GM06990 (cell line): ENCODE data around the gene EPN2.
A peak's percentile ranks its signal among the peaks of the same experiment; 100 is the strongest.
"Not testable (repeated sequence)": the region's sequence is repeated elsewhere in the genome, so short reads cannot be mapped to it uniquely, and the experiment has no call there.

Experiments
- DNase-seq: peaks from one replicate; pipeline ENCODE4 v3.0.0-alpha.2; 2011; ENCODE audit not compliant: insufficient read length; ENCODE audit errors: extremely low read depth
- H3K27me3 ChIP-seq: replicated peaks from 2 replicates; pipeline ENCODE4 v1.6.0; 2011; ENCODE audit warnings: low read length; ENCODE audit not compliant: control insufficient read depth, insufficient read depth
- H3K36me3 ChIP-seq: 2 replicates; pipeline ENCODE4 v1.5.1; 2011; ENCODE audit warnings: low read length; ENCODE audit not compliant: control insufficient read depth, insufficient read depth
- H3K4me3 ChIP-seq: replicated peaks from 2 replicates; pipeline ENCODE4 v1.5.1; 2011; ENCODE audit warnings: low read depth, mild to moderate bottlenecking, control low read depth, low read length

Gene EPN2

DNA sequence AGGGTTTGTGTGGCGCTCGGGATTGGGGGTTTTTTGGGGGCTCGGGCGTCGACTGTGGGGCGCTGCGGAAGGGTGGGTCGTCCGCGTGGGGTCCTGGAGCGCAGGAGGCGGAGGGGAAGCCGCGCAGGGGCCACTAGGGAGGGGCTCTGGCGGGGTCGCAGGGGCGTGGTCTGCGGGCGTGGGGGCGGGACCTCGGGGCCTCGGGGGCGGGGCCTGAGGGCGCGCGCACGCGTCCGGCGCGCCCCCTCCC, at the start of gene EPN2:
TSS of gene EPN2 (plus strand) at position 228 of the 250 bp plus-strand sequence. CDS start 45,754 bp downstream, outside the sequence.
- H3K36me3 ChIP-seq: not testable (repeated sequence)
- peak within 1 kb of the TSS; percentile 85 for H3K4me3 ChIP-seq

GRCh38 chr17:19187883-19188869, 49.0 kb upstream of the EPN2 start:
- DNase-seq, H3K4me3 ChIP-seq, H3K27me3 ChIP-seq, H3K36me3 ChIP-seq: not testable (repeated sequence)

More for the DNA sequence above, at the start of gene EPN2:
- H3K27me3 ChIP-seq: not testable (repeated sequence)
- DNase-seq: peak; percentile 54

DNA sequence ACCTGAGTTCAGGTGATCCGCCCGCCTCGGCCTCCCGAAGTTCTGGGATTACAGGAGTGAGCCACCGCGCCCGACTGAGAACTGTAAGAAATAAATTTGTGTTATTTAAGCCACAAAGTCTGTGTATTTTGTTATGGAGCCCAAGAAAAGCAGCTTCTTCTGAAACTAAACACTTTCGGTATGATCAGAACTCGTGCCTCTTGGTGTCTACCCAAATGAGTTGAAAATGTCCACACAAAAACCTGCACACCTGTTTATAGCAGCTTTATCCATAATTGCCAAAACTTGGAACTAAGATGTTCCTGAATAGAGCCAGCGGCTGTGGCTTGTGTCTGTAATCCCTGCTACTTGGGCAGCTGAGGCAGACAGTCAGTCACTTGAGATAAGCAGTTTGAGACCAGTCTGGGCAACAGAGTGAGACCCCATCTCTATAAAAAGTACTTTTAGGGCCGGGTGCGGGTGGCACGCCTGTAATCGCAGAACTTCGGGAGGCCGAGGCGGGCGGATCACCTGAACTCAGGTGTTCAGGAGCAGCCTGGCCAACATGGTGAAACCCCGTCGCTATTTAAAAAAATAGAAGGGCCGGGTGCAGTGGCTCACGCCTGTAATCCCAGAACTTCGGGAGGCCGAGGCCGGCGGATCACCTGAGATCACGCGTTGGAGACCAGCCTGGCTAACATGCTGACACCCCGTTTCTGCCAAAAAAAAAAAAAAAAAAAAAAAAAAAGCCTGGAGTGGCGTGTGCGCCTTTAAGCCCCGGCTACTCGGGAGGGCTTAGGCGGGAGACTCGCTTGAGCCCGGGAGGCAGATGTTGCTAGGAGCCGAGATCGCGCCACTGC, 48.1 kb upstream of the EPN2 start:
- DNase-seq: not testable (repeated sequence)

DNA sequence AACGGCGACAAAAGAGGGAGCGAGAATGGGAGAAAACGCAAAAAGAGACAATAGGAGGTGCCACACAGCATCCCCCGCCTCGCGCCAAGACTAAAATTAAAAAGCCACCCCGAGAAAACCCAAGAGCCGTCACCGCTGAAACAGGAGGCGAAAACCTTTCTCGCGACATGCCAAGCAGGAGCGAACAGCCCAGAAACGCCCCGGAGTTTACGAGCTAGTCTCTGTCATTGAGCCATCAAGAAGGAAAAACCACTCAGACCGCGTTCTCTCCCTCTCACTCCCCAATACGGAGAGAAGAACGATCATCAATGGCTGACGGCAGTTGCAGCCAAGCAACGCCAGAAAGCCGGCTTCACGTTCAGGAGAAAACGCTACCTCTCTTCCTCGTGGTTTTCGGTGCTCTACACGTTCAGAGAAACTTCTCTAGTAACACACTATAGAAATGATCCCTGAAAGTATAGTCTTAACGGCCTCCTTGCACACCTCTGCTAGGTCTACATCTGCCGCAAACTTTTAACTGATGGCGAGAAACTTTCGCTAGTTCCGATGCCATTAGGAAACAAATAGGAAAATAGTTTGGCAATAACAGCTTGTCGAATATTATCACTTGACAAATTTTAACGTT, 47.3 kb upstream of the EPN2 start:
- H3K27me3 ChIP-seq, H3K4me3 ChIP-seq, DNase-seq: not testable (repeated sequence)

More for the DNA sequence above, 48.1 kb upstream of the EPN2 start:
- not testable (repeated sequence) for H3K27me3 ChIP-seq, H3K4me3 ChIP-seq, H3K36me3 ChIP-seq

GRCh38 chr17:19196382-19197204, 40.6 kb upstream of the EPN2 start:
- H3K36me3 ChIP-seq, DNase-seq, H3K27me3 ChIP-seq: not testable (repeated sequence)
- peak overlapping the region; percentile 44 for H3K4me3 ChIP-seq

More for the DNA sequence above, 47.3 kb upstream of the EPN2 start:
- not testable (repeated sequence) for H3K36me3 ChIP-seq

- not testable (repeated sequence) for H3K27me3 ChIP-seq, H3K36me3 ChIP-seq, DNase-seq, H3K4me3 ChIP-seq
Observed at GRCh38 chr17:19202448-19202847, 34.7 kb upstream of the EPN2 start.

- DNase-seq, H3K4me3 ChIP-seq, H3K36me3 ChIP-seq, H3K27me3 ChIP-seq: not testable (repeated sequence)
Observed at GRCh38 chr17:19203429-19203828, 33.7 kb upstream of the EPN2 start.

- not testable (repeated sequence) for H3K4me3 ChIP-seq, H3K27me3 ChIP-seq, DNase-seq
Observed at GRCh38 chr17:19215074-19215860, 21.9 kb upstream of the EPN2 start.

DNA sequence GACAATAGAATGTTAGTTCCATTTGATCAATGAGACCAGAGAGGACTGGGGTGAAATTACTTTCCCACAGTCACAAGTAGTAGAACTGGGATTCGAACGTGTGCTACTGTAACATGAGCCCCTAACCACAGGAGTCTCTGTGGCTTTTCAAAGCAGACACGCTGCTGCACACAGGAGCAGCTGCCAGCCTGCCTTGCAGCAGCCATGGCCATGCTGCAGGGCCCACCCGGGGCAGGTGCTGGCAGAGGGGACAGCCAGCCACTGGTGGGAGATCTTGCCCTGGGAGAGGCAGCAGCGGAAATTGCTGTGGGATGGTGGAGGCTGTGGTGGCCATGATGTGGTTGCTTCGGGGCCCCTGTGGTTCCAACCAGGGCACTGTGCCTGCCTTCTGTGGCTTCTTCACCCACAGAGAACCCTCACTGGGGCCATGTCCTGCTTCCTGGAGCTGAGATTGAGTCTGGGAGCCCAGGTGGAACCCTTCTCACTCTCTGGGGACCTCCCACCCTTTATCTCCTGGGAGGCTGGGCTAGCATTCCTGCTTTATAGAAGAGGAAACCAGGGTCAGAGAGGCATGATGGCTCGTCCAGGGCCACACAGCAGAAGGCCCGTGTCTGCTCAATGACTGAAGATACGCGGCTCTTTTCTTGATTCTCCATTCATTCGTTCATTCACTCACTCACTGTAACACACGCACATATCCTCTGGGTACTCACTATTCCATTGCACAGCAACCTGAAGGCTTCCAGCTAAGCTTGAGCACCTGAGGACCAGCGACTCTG, 20.8 kb upstream of the EPN2 start:
- H3K27me3 ChIP-seq, DNase-seq, H3K36me3 ChIP-seq, H3K4me3 ChIP-seq: not testable (repeated sequence)

More at GRCh38 chr17:19215074-19215860, 21.9 kb upstream of the EPN2 start:
- H3K36me3 ChIP-seq: not testable (repeated sequence)

GRCh38 chr17:19218914-19219313, 18.3 kb upstream of the EPN2 start:
- not testable (repeated sequence) for H3K4me3 ChIP-seq, DNase-seq, H3K27me3 ChIP-seq, H3K36me3 ChIP-seq

GRCh38 chr17:19219384-19219783, 17.8 kb upstream of the EPN2 start:
- not testable (repeated sequence) for DNase-seq, H3K27me3 ChIP-seq, H3K36me3 ChIP-seq, H3K4me3 ChIP-seq

DNA sequence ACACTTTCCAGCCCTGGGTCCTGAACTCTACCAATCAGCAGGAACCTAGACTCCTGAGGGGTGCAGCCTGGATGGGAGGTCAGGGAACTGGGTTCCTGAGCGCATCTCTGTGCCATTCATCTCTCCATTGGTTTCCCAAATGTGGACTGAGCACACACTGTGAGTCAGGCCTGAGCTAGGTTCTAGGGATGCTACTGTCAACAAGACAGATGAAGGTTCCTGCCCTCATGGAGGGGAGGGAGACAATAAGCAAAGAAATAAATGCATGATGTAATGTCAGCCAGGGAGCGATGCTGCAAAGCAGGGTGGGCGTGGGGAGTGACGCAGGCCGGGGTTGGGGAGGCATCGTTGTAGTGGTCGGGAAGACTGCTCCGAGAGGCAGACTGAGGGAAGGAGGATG, 17.0 kb upstream of the EPN2 start:
- DNase-seq, H3K36me3 ChIP-seq, H3K27me3 ChIP-seq, H3K4me3 ChIP-seq: not testable (repeated sequence)
